Activated CD8-positive, alpha-beta memory T cell treated with anti-CD3 and anti-CD28 coated beads for 4 hours (primary cell): ENCODE results near the gene DDX5.
A peak's percentile ranks its signal among the peaks of the same experiment; 100 is the strongest.

ENCODE experiments used
- DNase-seq, 2 donors: peaks; one replicate each; pipeline ENCODE4 v3.0.0-alpha.2; 2020; ENCODE audit warnings: low read depth in 2 of 2

The DDX5 gene

GRCh38 chr17:64506201-64506575 lies at the start of gene DDX5:
DDX5 (minus strand) TSS chr17:64506289; CDS start chr17:64506119, 170 bp downstream.
- peak; percentile 95 to 96 for DNase-seq

- DNase-seq: no peak
Measured at GRCh38 chr17:64555281-64555680, 49.2 kb upstream of the DDX5 start.

- no peak for DNase-seq
Measured at GRCh38 chr17:64554028-64554637, 48.0 kb upstream of the DDX5 start.

GRCh38 chr17:64551461-64551860 lies 45.4 kb upstream of the DDX5 start:
- DNase-seq: no peak

- no peak for DNase-seq
Measured at GRCh38 chr17:64547319-64547718, 41.2 kb upstream of the DDX5 start.

GRCh38 chr17:64546716-64547115 lies 40.6 kb upstream of the DDX5 start:
- DNase-seq: no peak

GRCh38 chr17:64544742-64545141 lies 38.7 kb upstream of the DDX5 start:
- DNase-seq: no peak

- no peak for DNase-seq
Measured at GRCh38 chr17:64540118-64540776, 34.2 kb upstream of the DDX5 start.

GRCh38 chr17:64538508-64539130 lies 32.5 kb upstream of the DDX5 start:
- DNase-seq: no peak

- no peak for DNase-seq
Measured at GRCh38 chr17:64537488-64537887, 31.4 kb upstream of the DDX5 start.

GRCh38 chr17:64536913-64537312 lies 30.8 kb upstream of the DDX5 start:
- DNase-seq: no peak

GRCh38 chr17:64535357-64535756 lies 29.3 kb upstream of the DDX5 start:
- no peak for DNase-seq

GRCh38 chr17:64534187-64534586 lies 28.1 kb upstream of the DDX5 start:
- no peak for DNase-seq

GRCh38 chr17:64533784-64534183 lies 27.7 kb upstream of the DDX5 start:
- no peak for DNase-seq

- DNase-seq: no peak
Measured at GRCh38 chr17:64532409-64532808, 26.3 kb upstream of the DDX5 start.

- no peak for DNase-seq
Measured at GRCh38 chr17:64531955-64532371, 25.9 kb upstream of the DDX5 start.

GRCh38 chr17:64529221-64529620 lies 23.1 kb upstream of the DDX5 start:
- no peak for DNase-seq

- DNase-seq: no peak
Measured at GRCh38 chr17:64527914-64528313, 21.8 kb upstream of the DDX5 start.

- DNase-seq: no peak
Measured at GRCh38 chr17:64520359-64520758, 14.3 kb upstream of the DDX5 start.

- DNase-seq: no peak
Measured at GRCh38 chr17:64519601-64520000, 13.5 kb upstream of the DDX5 start.

GRCh38 chr17:64515829-64516228 lies 9.7 kb upstream of the DDX5 start:
- DNase-seq: no peak

- DNase-seq: no peak
Measured at GRCh38 chr17:64515419-64515818, 9.3 kb upstream of the DDX5 start.

GRCh38 chr17:64509179-64509578 lies 3.1 kb upstream of the DDX5 start:
- no peak for DNase-seq
